K562 (cell line): ENCODE data around the gene SAFB. TPM values are rescaled to one million over a fixed set of nuclear protein-coding genes. Genes with fewer than 3 reads are reported as not detected.

Source experiments
- HDAC8 ChIP-seq: fragments of 450-650 bp; IDR thresholded peaks from 2 replicates; pipeline ENCODE4 v1.6.1; 2016; ENCODE audit warnings: mild to moderate bottlenecking, missing genetic modification characterization, moderate library complexity, missing compliant biosample characterization
- MTA3 ChIP-seq: fragments of 450-650 bp; formaldehyde crosslinking; IDR thresholded peaks from 2 replicates; pipeline ENCODE4 v1.6.1; 2017; ENCODE audit warnings: mild to moderate bottlenecking, borderline replicate concordance
- MYNN ChIP-seq, 2 experiments: sonication (generic); formaldehyde crosslinking in 1 of 2; IDR thresholded peaks; 2 replicates each; pipeline versions ENCODE4 v1.5.0 to v1.6.1; 2016 to 2020; ENCODE audit warnings: antibody characterized with exemption in 1 of 2, missing genetic modification reagents in 1 of 2
- RB1 ChIP-seq: fragments of 450-650 bp; IDR thresholded peaks from 2 replicates; pipeline ENCODE4 v1.6.1; 2017; ENCODE audit warnings: low read depth, mild to moderate bottlenecking
- YY1 ChIP-seq, 3 experiments: IDR thresholded peaks; 2 replicates each; pipeline ENCODE4 v1.6.1; 2011; ENCODE audit warnings: low read length in 2 of 3, mild to moderate bottlenecking in 2 of 3, moderate library complexity in 2 of 3, borderline replicate concordance in 1 of 3, control low read depth in 1 of 3, low read depth in 1 of 3; ENCODE audit not compliant: insufficient read depth in 3 of 3, insufficient replicate concordance in 2 of 3, control insufficient read depth in 1 of 3, insufficient read length in 1 of 3; ENCODE audit errors: extremely low read depth in 1 of 3
- ZNF184 ChIP-seq: sonication (generic); formaldehyde crosslinking; IDR thresholded peaks from 2 replicates; pipeline ENCODE4 v1.5.0; 2020; ENCODE audit warnings: missing genetic modification reagents
- polyA plus RNA-seq, 8 experiments: library from polyadenylated mRNA; depleted of rRNA in 4 of 8; stranded (reverse) in 5 of 8; unstranded in 3 of 8; fragments of >200 nt; fragmentation: Nextera tagmentation in 2 of 8; fragmentation: Illumina TruSeq in 1 of 8; extraction: Ambion mirVana in 2 of 8; extraction: Trizol in 1 of 8; gene quantifications; 2 replicates each; pipeline versions ENCODE4 v1.2.1 to v1.2.3, GENCODE V29; 2011 to 2014; ENCODE audit warnings: inconsistent platforms in 1 of 8, missing spikeins in 1 of 8
- total RNA-seq, 7 experiments: library from RNA; depleted of rRNA in 6 of 7; stranded (reverse); fragments of >200 nt in 6 of 7; fragmentation: Illumina TruSeq in 2 of 7; extraction: Trizol in 2 of 7; gene quantifications; 2 replicates each; pipeline versions ENCODE4 v1.2.1 to v1.2.3, GENCODE V29; 2011 to 2021; ENCODE audit warnings: low replicate concordance in 1 of 7
- TF ChIP-seq, protein P1 (sequence below), 2 experiments: fragments of 450-650 bp; formaldehyde crosslinking in 1 of 2; IDR thresholded peaks; 2 replicates each; pipeline versions ENCODE4 v1.4.0 to v1.6.1; 2014 to 2020; ENCODE audit warnings: mild to moderate bottlenecking in 2 of 2, borderline replicate concordance in 1 of 2, low read depth in 1 of 2

SAFB gene
- total and polyA plus RNA-seq, 9 of the 15 experiments (the other 6 are each of a cell fraction or from before 2014, with no cell fraction given): 1.1 to 151 (median 83.1) TPM

DNA sequence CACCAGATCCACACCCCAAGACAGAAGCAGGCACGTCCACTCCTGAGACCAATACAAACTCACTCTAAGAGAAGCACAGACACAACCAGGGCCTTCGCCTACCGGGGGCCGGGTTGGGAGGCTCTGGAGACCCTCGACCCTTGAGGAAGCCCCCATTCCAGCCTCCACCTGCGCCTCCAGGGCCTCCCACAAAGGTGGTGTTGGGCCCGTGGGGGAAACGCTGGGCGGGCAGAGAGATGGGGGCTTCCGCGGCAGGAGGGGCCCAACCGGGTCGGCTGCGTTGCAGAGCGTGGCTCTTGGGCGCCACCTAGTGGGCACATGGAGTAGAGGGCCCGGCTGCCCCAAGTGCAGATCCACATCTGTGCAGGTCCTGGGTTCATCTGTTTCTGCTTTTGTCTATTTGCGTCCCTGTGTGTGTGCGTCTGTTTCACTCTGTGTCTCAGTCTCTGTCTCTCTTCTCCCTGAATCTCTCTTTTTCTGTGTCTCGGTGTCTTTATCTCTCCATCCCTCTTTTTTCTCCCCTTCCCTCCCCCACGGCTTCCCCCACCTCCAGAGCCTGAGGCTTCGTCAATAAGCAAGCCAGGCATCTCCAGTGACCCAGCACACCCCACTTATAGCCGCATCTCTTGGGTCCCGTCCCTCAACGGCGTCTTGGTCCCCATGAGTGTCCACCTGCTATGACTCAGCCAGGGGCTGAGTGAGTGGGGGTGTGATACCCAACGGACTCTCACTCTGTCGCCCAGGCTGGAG is 44.6 kb upstream of the SAFB start (continued):
- TF ChIP-seq HDAC8 (tag) (no peak), MTA3 (0 out of 2 replicates have a peak, but pooled peaks have one; percentile 51), RB1 (peak; percentile 72), YY1 (IDR thresholded peaks at IDR 0.05; ENCODE audit: borderline replicate concordance in 1 of 3, control insufficient read depth in 1 of 3, extremely low read depth in 1 of 3, insufficient read depth in 3 of 3, insufficient read length in 1 of 3, insufficient replicate concordance in 2 of 3, low read depth in 1 of 3, low read length in 2 of 3) (peak in 1 of 3 experiments; percentile 10), MYNN (IDR thresholded peaks at IDR 0.05) (0 out of 2 replicates have a peak, but pooled peaks have one; percentile 39), MYNN (CRISPR knock-in tag; IDR thresholded peaks at IDR 0.05) (no peak), ZNF184 (CRISPR knock-in tag) (no peak)
- TF ChIP-seq, protein P1, sequence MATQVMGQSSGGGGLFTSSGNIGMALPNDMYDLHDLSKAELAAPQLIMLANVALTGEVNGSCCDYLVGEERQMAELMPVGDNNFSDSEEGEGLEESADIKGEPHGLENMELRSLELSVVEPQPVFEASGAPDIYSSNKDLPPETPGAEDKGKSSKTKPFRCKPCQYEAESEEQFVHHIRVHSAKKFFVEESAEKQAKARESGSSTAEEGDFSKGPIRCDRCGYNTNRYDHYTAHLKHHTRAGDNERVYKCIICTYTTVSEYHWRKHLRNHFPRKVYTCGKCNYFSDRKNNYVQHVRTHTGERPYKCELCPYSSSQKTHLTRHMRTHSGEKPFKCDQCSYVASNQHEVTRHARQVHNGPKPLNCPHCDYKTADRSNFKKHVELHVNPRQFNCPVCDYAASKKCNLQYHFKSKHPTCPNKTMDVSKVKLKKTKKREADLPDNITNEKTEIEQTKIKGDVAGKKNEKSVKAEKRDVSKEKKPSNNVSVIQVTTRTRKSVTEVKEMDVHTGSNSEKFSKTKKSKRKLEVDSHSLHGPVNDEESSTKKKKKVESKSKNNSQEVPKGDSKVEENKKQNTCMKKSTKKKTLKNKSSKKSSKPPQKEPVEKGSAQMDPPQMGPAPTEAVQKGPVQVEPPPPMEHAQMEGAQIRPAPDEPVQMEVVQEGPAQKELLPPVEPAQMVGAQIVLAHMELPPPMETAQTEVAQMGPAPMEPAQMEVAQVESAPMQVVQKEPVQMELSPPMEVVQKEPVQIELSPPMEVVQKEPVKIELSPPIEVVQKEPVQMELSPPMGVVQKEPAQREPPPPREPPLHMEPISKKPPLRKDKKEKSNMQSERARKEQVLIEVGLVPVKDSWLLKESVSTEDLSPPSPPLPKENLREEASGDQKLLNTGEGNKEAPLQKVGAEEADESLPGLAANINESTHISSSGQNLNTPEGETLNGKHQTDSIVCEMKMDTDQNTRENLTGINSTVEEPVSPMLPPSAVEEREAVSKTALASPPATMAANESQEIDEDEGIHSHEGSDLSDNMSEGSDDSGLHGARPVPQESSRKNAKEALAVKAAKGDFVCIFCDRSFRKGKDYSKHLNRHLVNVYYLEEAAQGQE (IDR thresholded peaks at IDR 0.05; ENCODE audit: borderline replicate concordance): peak; percentile 47; the same call in 1 of the 2 replicates
- TF ChIP-seq, protein P1 (CRISPR knock-in tag; IDR thresholded peaks at IDR 0.05; ENCODE audit: low read depth): no peak
